ENCODE results near the gene CPAMD8. TPM values are rescaled to one million over a fixed set of nuclear protein-coding genes. Genes with fewer than 3 reads are reported as not detected.

CPAMD8 gene
- total RNA-seq, 2 donors from 2014 or later, result 134 to 216 TPM

DNA sequence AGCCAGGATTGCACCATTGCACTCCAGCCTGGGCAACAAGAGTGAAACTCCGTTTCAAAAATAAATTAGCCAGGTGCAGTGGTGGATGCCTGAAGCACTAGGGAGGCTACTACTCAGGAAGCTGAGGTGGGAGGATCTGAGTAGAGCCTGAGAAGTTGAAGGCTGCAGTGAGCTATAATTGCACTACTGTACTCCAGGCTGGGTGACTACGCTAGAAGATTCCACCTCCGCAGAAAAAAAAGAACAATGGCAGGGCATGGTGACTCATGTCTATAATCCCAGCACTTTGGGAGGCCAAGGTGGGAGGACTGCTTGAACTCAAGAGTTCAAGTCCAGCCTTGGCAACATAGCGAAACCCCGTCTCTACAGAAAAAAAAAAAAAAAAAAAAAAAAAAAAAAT, 28.1 kb upstream of the CPAMD8 start:
- Histone ChIP-seq H3K36me3 (no peaks in the 10 kb centered on the region), H3K27me3 (replicated peaks; ENCODE audit: insufficient read depth) (no peaks in the 10 kb centered on the region), H3K4me1 (replicated peaks) (no peaks in the 10 kb centered on the region), H3K4me3 (no peak overlapping the region), H3K9me3 (no peaks in the 10 kb centered on the region), H3K27ac (no peak overlapping the region)
- DNase-seq (ENCODE audit: low spot score), result no peak
- 97% methylated on average over 5 of the region's 5 CpGs for WGBS
- intact Hi-C loops (cut with DNase I), result loop anchor here (5.0 to 10.0 kb wide), 2 partner anchors 217 to 340 kb away; partner anchors contain the start of gene NWD1
- TF ChIP-seq POLR2AphosphoS5 (IDR thresholded peaks at IDR 0.05), result no peak
- TF ChIP-seq, protein P1, sequence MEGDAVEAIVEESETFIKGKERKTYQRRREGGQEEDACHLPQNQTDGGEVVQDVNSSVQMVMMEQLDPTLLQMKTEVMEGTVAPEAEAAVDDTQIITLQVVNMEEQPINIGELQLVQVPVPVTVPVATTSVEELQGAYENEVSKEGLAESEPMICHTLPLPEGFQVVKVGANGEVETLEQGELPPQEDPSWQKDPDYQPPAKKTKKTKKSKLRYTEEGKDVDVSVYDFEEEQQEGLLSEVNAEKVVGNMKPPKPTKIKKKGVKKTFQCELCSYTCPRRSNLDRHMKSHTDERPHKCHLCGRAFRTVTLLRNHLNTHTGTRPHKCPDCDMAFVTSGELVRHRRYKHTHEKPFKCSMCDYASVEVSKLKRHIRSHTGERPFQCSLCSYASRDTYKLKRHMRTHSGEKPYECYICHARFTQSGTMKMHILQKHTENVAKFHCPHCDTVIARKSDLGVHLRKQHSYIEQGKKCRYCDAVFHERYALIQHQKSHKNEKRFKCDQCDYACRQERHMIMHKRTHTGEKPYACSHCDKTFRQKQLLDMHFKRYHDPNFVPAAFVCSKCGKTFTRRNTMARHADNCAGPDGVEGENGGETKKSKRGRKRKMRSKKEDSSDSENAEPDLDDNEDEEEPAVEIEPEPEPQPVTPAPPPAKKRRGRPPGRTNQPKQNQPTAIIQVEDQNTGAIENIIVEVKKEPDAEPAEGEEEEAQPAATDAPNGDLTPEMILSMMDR (IDR thresholded peaks at IDR 0.05), result no peak
- TF ChIP-seq POLR2A (IDR thresholded peaks at IDR 0.05), result no peak

DNA sequence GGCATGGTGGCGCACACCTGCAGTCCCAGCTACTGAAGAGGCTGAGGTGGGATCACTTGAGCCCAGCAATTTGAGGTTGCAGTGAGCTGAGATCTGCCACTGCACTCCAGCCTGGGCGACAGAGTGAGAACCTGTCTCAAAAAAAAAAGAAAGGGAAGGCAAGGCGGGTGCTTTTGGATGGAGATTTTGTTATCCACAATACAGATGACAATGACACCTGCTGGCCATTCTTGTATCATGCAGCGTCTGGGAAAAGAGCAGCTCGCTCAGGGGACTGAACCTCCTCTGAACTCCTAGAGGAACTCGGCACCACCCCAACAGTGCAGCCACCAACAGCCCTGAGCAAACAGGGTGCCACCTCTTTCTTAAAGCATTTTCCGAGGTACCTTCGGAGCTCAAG, 25.8 kb upstream of the CPAMD8 start:
- 48% methylated on average over 8 of the region's 8 CpGs for WGBS
- DNase-seq (ENCODE audit: low spot score), result peak; percentile 76
- TF ChIP-seq, protein P1 (IDR thresholded peaks at IDR 0.05), result peak; percentile 53 to 84 (median 74)
- no peak for TF ChIP-seq POLR2A (IDR thresholded peaks at IDR 0.05)
- peak; percentile 61 for TF ChIP-seq POLR2AphosphoS5 (IDR thresholded peaks at IDR 0.05)
- intact Hi-C loops (cut with DNase I), result loop anchor here (2.0 to 10.0 kb wide), 3 partner anchors 215 to 338 kb away; partner anchors contain the start of gene NWD1
- Histone ChIP-seq H3K27me3 (replicated peaks; ENCODE audit: insufficient read depth) (no peaks in the 10 kb centered on the region), H3K9me3 (no peaks in the 10 kb centered on the region), H3K4me1 (replicated peaks) (peaks cover 6% of the 10 kb centered on the region), H3K27ac (no peak overlapping the region), H3K4me3 (no peak overlapping the region), H3K36me3 (no peaks in the 10 kb centered on the region)

DNA sequence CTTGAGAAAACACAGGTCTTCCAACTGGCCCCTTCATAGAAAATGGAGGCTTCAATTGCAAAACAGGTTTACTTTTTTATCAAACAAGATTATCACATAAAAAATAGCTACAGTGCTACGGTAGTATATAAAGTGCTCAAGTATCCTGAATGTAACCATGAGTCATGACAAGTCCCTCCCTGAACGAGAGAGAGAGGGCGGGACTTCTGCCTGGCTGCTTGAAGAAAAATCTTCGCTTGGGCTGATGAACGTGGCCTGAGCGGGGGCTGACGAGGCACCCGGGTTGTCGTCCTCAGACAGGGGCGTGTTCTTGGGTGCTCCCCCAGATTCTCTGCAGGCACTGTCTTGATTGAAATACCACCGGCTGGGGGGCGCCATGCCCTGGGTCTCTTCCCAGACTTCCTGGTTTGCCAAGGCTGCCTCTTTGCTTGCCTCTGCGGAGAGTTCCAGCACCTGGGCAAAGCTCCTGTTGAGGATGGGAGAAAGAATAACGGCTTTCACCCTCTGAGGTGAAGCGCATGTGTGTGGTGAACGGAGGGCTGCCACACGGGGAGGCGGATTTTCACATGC, 23.2 kb upstream of the CPAMD8 start:
- intact Hi-C loops (cut with DNase I), result loop anchor here (5.0 to 10.0 kb wide), 2 partner anchors 212 to 335 kb away; partner anchors contain the start of gene NWD1
- no peaks in the 10 kb centered on the region for H3K36me3 ChIP-seq
- 34% methylated on average over 18 of the region's 18 CpGs for WGBS
- no peak for TF ChIP-seq POLR2A (IDR thresholded peaks at IDR 0.05)
- TF ChIP-seq, protein P1 (IDR thresholded peaks at IDR 0.05), result no peak
- peak; percentile 74 for TF ChIP-seq POLR2AphosphoS5 (IDR thresholded peaks at IDR 0.05)
- H3K4me1 ChIP-seq (replicated peaks), result peaks cover 6% of the 10 kb centered on the region
- peak overlapping the region; percentile 77 for H3K27ac ChIP-seq
- peak; percentile 71 for DNase-seq (ENCODE audit: low spot score)
- no peak overlapping the region for H3K4me3 ChIP-seq
- no peaks in the 10 kb centered on the region for H3K9me3 ChIP-seq
- H3K27me3 ChIP-seq (replicated peaks; ENCODE audit: insufficient read depth), result no peaks in the 10 kb centered on the region

DNA sequence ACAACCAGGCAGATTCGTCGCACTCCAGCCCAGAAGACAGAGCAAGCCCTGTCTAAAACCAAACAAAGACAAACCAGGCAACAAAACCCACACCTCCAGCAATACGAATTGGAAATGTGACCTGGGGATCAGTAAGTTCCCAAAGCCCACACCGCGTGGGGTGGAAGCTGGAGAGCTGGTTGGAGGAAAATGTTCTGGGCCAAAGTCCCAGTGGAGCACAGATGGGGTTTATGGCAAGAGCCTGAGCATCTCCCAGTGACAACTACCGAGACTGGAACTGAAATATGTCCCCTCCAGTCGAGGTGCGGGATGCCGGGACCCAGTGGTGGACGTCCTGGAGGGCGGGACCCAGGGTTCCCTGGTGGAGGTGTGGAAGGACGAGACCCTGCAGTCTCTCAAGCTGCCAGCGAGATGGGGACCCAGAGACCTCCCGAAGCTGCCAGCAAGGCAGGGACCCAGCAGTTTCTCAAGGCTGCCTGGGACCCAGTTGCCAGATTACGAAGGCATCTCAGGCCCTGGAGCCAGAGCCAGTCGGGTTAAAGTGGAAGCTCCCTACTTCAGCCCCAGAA, 22.4 kb upstream of the CPAMD8 start:
- Histone ChIP-seq H3K36me3 (no peaks in the 10 kb centered on the region), H3K9me3 (no peaks in the 10 kb centered on the region), H3K4me1 (replicated peaks) (peaks cover 6% of the 10 kb centered on the region), H3K4me3 (no peak overlapping the region), H3K27me3 (replicated peaks; ENCODE audit: insufficient read depth) (no peaks in the 10 kb centered on the region), H3K27ac (peak overlapping the region; percentile 77)
- intact Hi-C loops (cut with DNase I), result no loop called here
- TF ChIP-seq, protein P1 (IDR thresholded peaks at IDR 0.05), result no peak
- no peak for TF ChIP-seq POLR2A (IDR thresholded peaks at IDR 0.05)
- TF ChIP-seq POLR2AphosphoS5 (IDR thresholded peaks at IDR 0.05), result no peak
- no peak for DNase-seq (ENCODE audit: low spot score)
- 80% methylated on average over 16 of the region's 16 CpGs for WGBS
